HG03103 (cell line): ENCODE measurements around the gene LIM2.
A peak's percentile ranks its signal among the peaks of the same experiment; 100 is the strongest.
"Not testable (repeated sequence)": the region's sequence is repeated elsewhere in the genome, so short reads cannot be mapped to it uniquely, and the experiment has no call there.

Experiments
- ATAC-seq: cut with Tn5 transposase; IDR thresholded peaks from one replicate; pipeline ENCODE4 v1.9.1; 2021; ENCODE audit warnings: low read depth; ENCODE audit not compliant: unreplicated experiment

Gene LIM2

DNA sequence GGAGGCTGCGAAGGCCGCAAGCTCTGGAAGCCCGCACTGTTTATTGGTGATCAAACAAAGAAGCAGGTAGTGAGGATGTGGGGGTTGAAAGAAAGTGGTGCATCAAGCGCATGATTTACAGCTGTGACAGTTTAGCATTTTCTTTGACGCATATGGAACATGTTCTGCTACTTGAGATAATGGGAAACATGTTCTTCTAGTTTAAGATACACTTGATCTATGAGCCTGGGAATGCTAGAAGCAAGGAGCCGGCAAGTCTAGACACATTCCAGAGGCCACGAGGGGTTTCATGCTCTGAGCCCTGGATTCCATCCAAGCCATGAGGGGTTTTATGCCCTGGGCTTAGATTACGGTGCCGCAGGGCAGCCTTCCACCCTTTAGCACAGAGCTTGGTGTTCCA is 9.7 kb upstream of the LIM2 start:
- not testable (repeated sequence) for ATAC-seq

DNA sequence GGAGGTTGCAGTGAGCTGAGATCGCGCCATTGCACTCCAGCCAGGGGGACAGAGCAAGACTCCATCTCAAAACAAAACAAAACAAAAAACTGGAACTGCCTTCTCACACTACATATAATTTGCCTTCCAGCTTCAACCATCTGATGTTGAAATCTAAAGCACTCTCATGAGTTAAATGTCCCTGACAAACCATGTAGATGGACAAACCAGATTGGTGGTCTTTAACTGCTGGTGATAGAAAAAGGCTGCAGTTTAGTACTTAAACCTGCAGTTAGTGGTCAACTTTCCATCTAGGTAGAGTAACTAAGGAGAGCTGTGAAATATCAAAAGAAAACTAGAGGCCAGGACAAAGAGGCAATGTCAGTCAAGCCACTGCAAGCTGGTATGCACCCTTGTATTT is 8.4 kb upstream of the LIM2 start:
- no peak for ATAC-seq

DNA sequence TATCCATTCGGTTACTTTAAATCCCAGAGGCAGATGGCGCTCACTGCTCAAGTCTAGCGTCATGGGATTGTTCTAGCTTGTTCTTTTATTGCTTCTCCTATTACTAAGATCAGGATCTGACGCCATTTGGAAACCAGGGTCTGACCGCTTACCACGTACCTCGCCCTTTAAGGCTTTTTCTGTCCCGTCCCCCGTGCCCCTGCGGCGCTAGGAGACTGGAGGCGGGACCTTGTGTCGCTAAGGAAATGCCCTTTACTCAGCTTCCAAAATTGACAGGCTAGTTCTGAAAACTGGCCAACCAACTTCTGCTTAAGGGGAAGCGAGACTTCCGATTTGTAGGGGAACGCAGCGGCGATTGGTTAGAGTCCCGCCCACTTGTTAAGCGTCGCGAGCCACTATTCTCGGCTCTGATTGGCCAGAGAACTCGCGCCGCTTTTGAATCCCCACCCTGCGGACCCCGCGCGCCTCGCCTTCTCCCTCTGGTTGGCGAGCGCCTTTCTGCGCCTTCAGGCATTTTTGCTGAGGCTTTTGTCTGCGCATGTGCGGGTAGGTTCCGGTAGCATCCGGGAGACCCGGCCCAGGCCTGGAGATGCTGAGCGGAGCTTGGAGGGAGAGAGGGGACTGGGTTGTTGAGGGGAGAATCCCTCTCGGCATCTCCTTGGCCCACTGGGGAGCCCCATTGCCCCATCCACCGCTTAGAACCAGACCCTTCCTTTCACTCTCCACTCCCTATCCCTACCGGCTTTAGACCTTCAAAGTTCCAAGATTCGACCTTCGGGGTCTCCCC is 6.5 kb upstream of the LIM2 start:
- ATAC-seq, result peak; percentile 73

DNA sequence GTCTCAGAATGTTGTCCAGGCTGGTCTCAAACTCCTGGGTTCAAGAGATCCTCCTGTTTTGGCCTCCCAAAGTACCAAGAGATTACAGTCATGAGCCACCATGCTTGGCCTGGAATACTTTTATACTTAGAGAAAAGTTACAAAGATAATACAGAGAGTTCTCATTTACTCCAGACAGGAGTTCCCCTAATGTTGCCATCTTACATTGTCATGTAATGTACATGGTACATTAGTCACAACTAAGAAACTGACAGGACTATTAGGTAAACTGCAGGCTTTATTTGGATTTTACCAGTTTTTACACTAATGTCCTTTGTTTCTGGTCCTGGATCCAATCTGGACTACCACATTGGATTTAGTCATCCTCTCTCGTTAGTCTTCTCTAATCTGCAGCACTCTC is 4.9 kb upstream of the LIM2 start:
- ATAC-seq, result no peak

DNA sequence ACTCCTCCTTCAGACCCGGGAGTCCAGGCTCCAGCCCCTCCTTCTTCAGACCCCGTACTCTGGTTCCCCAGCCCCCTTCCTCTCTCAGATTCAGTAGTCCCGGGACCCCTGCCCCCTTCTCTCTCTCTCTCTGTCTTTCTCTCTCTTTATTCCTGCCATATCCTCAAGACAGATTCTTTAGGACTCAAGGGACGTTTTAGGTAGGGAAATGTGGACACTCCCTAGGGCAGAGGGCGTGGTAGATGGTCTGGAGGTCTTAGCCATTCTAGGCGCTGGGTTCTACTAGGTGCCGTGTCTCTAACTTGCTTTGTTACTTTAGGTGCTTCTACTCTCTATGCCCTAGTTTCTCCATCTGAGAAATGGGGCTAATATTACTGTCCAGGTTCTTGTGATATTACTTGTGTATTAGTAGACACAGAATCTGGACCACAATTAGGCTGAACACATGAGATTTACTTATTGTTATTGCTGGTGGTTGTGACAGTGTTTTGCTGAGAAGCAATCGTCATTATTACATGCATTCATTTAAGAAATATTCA is 3.4 kb upstream of the LIM2 start:
- no peak for ATAC-seq

DNA sequence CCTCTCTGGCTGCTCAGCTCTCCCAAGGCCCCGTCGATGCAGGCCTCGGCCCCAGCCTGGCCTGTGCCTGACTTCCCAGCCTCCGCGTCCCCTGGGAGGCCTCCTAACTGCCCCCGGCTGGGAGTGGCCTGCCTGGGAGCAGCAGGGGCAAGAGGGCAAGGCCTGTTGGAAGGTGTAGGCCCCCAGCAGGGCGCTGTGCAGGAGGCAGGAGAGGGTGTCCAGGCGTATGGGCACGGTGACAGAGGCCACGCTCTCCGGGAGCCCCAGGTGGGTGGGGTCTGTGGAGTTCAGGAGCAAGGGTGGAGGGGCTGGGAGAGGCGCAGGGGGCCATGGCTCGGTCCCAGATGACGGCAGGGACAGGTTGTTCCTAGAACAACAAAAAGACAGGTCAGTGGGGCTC is 1.4 kb upstream of the LIM2 start:
- no peak for ATAC-seq

DNA sequence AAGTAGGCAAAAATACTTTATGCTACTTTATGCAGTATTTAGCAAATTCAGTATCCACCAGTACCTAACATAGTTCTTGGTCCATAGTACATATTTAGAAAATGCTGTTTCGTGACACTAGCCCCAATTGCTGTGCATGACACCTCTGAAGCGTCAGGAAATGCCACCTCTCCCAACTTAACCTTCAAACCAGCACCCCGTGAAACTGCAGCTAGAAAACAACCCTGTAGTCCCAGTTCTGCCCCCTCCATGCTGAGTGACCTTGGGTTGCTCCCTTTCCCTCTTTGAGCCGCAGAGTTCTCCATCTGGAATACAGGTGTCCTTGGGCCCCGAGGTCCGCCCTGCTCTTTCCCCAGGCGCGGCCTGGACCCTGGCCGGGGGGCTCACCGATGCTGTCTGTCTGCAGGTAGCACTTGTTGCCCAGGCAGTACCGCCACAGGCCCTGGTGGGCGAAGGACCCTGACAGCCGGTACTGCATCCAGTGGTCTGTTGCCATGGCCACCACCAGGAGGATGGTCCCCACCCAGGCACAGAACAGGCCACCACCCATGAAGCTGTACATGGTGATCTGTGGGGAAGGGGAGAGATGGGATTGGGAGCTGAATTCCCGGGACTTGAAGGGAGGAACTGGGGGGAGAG is 773 bp downstream of the LIM2 start:
- ATAC-seq, result no peak

DNA sequence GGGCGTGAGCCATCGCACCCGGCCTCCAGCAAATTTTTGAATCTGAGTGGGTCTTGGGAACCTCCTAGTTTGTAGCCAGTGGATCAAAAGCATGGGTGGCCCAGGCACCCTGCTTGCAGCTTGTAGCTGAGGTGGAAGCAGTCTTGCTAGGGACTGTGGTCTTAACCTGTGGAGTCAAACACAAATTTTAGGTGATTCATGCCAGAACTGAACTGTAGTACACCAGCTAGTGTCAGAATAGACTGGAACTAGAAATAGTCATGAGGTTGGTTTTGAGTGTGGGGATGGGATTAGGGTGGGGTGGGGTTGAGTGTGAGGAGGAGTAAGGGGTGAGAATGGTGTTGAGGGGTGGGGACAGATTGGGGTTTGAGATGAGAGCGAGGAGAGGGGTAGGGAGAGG is 5.8 kb downstream of the LIM2 start:
- no peak for ATAC-seq

DNA sequence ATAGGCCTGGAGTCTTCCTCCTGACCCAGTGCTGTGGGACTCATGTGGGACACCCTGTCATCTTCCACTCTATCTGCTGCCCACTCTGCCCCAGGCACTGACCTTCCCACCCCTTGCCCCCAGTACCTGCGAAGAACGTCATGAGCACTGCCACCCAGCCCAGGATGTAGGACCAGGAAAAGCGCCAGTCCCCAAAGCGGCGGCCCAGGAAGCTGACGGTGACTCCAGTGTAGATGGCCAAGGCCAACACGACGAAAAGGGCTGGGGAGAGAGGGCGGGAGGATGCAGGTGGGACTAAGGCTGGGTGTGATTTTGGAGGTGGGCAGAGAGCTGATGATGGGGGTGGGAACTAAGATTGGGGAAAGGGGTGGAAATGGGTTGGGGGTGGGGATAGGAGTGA is 7.4 kb downstream of the LIM2 start:
- ATAC-seq, result no peak

DNA sequence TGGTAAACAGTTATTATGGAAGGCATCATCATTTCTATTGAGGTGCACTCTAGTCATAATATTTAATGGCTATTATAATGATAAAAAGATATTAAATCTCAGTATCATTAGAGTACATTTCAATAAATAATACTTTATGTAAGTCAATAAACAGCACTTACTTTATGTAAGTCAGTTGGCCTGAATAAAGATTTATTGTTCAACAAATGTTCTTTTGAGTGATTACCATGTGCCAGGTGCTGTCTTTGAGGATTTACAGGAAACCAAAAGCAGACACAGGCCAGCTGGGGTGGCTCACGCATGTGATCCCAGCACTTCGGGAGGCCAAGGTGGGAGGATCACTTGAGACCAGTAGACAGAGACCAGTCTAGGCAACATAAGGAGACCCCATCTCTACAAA is 10.4 kb downstream of the LIM2 start:
- no peak for ATAC-seq

DNA sequence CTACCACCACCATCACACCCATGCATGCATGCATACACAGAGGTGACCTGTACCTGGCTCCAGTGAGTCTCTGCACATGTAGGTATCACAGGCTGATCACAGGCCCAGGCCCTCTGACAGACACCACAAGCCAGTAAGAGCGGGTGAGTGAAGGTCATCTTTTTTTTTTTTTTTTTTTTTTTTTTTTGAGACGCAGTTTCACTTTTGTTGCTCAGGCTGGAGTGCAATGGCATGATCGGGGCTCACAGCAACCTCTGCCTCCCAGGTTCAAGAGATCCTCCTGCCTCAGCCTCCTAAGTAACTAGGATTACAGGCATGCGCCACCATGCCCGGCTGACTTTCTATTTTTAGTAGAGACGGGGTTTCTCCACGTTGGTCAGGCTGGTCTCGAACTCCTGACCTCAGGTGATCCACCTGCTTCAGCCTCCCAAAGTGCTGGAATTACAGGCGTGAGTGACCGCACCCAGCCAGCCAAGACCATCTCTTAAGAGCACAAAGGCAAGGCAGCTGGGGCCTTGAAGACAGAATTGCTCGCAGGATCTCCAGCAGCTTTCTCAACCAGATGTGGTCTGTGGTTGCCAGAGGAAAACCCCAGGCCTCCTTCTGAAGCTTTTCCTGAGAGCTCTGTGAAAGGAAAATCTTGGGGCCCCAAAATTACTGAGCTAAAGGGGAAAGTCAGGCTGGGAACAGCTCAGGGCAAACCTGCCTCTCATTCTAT is 12.1 kb downstream of the LIM2 start:
- ATAC-seq, result no peak

DNA sequence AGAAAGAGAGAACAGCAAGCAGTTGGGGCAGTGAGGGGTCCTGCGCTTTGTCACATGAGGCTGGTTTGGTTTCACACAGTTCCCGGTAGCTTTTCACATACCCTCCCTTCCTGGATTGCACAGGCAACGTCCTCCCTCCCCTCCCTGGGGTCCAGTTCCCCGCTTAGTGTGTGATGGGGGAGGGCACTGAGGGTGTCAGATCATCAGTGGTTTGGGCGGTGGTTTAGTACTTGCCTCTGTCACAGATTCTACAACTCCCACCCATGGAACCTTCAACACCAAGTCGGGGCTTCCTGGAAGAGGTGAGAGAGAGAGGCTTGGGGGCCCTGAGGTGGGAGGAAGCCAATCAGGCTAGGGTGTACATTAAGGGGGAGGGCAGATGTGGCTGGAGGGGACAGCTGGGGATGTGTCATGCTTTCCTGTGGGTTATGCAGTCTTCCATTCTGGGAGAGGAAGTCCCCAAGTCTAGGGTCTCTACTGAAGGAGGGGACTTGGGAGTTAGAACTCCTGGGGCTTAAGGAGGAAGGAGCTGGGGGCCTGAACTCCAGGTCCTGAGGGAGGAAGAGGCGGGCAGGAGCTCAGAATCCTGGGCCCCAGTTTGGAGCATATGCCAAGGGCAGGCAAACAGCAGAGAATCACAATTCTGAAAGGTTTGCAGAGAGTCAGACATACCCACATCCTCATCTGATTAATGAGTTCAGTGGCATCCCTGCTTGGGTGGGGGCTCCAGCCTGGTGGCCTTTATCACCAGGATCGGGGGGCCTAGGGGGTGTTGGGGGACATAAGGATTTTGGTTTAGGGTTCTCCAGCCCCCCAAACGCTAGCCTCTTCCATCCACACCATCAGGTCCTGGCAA is 14.9 kb downstream of the LIM2 start, which contains the start of gene NKG7:
NKG7 (minus strand) TSS at position 6 of the 856 bp plus-strand sequence. CDS start 119 bp downstream, outside the sequence.
- peak; percentile 37 for ATAC-seq

DNA sequence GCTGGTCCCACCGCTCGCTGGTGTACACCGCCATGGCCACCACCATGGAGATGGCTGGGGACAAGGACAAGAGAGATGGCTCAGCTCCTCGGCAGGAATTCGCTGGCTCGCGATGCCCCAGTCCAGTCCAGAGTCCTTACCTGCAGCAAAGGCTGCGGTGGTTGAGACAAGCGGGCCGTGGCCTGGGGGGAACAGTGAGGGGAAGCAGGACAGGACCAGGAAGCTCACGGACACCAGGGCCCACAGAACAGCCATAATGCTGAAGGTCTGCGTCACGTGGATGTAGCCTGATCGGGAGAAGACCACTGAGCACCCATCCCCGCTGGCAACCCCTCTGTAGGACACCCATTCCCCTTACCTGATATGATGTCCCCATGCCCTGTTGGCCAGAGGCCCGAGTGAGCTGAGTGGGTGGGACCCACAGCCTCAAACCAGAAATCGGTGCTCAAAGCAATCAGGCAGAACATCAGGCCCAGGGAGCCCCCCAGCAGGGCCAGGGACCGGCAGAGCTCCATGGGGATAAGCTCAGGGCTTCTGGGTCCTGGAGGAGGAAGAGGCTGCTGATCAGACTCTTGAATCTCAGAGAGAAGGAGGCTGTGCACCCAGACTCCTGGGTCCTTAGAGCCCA is 15.6 kb downstream of the LIM2 start:
- ATAC-seq, result no peak

DNA sequence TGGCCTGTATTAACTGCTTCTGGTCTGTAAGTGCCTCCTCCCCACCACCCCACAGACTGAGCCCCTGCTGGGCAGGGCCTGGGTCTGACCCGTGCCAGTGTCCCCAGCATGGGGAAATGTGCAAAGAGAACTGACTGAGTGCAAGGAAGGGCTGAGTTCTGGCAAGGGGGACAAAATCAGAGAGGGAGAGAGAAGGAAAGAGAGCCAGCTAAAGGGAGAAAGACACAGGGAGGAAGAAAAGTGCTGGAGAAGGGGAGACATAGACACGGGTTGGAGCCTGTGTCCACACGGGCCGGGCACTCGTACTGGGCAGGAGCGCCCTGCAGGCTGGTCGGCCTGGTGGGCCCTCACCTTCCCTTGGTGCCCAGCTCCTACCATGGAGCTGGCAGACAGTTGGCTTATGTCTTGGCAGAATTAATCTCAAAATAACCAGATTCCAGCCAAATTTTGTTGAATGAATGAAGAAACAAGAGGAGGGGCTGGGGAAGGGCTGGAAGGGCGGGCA is 16.5 kb downstream of the LIM2 start:
- no peak for ATAC-seq

DNA sequence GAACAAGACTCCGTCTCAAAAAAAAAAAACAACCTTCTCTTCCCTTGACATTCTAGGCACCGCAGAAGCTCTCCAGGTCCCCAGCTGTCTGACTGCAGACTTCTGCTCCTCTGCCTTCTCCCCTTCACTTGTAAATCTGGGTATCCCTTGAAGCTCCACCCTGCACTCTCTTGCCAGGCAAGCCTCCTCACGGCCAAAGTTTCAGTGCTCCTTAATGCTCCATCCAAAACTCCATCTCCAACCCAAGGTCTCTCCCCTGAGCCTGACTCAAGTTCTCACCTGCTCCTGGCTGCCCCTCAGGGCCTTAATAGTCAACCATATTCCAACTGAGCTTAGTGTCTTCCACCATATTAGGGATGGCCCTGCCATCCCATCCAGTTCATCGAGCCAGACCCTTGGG is 17.5 kb downstream of the LIM2 start:
- ATAC-seq, result no peak

DNA sequence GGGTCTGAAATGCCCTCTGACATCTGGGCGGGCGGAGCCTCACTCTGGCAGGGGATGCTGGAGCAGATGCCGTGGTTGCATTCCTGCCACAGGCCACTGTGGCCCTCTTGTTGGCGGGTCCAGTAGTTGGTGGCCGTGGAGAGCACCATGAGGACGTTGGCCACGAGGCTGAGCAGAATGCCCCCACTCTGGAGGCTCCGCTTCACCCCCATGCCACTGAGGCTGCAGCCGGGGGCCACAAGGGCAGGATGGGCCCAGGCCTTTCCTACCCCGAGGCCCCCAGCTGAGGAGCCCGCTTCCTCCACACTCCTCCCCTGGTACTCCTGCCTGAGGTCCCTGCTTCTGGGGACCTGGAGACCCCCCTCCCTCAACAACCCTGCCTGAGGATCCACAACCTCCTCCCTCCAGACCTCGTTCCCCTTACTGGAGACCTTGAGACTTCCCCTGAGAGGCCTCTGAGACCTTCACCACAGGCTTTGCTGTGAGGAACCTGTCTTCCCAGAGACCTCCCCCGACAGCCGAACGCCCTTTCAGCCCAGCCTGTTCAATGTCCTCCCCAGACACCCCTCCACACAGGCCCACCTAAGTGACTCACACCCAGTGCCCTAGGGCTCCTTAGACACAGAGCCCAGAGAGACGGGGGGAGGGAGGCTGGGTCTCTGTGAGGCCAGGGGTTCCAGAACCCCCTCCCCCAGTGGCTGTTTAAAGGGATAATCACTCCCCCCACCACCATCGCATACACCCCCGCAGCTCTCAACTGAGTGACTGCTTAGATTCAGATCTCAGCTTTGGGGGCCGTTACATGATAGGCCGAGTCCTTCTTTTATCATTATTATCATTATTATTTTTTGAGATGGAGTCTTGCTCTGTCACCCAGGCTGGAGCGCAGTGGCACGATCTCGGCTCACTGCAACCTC is 19.1 kb downstream of the LIM2 start, which contains the start of gene CLDND2:
CLDND2 (minus strand) TSS at position 638 of the 917 bp plus-strand sequence; CDS start at position 212, 426 bp downstream.
- ATAC-seq, result no peak

DNA sequence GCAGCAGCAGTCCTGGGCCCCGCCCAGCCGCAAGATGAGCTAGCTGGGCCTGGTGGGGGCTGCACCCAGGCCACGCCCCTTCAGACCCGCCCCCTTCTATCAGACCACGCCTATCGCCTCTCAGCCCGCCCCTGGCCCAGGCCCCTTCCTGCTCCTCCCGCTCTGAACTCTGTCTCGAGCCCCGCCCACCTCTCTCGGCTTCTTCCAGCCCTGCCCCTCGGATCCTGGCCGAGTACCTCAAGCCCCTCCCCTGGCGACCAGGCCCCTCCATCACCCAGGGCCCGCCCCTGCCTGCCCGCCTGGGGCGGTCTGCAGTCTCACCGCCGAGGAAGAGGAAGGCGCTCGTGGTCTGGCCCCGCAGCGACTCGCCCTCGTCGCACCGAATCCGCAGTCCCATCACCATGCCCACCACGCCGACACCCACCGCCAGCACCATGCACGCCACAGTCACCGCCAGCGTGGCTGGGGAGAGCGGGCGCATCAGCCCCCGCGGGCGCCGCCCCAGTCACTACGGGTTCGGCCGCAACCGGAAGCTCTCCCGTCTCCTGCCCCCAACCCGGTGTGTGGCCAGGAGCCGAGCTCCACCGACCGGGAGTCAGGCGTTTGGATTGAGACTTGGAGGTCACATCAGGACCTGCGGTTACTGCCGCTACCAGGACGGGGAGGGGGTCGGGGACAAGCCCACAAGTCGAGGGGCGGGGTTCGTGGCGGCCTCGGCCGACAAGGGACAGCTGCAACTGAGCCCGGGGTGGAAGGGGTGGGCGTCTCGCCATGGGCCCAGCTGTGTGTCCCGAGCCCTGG is 20.0 kb downstream of the LIM2 start:
- peak; percentile 60 for ATAC-seq

DNA sequence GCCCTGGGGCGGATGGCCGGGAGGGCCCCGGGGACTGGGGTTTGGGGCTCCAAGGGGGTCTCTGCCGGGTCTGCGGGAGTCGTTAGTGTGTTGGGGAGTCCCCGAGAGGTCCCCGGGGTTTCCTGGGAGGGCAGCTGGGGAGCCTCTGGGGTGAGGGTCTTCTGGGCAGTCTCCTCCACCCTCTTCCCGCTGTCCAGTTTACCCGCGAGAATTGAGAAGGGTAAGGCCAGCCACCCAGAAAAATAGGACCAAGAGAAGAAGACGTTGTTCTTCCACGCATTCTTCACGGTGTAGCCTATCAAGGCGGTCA is 20.6 kb downstream of the LIM2 start:
- peak; percentile 6 for ATAC-seq
